ENCODE results near the gene WDFY4. TPM values are rescaled to one million over a fixed set of nuclear protein-coding genes. Genes with fewer than 3 reads are reported as not detected.

Gene WDFY4
- total RNA-seq, 1 donor from 2014 or later, result 4.3 TPM

DNA sequence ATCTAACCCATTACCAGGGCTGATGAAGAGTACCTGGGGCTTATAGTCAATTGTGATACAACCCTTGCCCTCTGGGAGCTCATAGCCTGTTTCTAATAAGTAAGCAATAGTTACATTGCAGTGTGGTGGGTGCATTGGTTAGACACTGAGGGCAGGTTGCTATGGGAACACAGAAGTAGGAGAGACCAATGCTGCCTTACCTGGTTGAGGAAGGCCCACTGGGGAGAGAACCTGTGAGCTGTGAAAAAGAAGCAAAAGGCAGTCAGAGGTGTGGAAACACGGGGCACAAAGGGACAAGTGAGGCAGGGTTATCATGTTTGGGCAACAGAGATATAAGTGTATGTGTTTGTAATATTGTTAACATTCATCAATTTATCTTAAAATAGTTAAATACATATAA, 51.9 kb downstream of the WDFY4 start:
- Mint-ChIP-seq H3K36me3 (no peaks in the 10 kb centered on the region), H3K9me3 (no peaks in the 10 kb centered on the region), H3K27ac (no peak overlapping the region), H3K27me3 (ENCODE audit: low read depth) (peaks cover 25% of the 10 kb centered on the region), H3K4me3 (no peak overlapping the region), H3K4me1 (no peaks in the 10 kb centered on the region)
- DNase-seq (ENCODE audit: low spot score in 2 of 2, unreplicated experiment in 2 of 2), result no peak
- TF ChIP-seq, protein P1, sequence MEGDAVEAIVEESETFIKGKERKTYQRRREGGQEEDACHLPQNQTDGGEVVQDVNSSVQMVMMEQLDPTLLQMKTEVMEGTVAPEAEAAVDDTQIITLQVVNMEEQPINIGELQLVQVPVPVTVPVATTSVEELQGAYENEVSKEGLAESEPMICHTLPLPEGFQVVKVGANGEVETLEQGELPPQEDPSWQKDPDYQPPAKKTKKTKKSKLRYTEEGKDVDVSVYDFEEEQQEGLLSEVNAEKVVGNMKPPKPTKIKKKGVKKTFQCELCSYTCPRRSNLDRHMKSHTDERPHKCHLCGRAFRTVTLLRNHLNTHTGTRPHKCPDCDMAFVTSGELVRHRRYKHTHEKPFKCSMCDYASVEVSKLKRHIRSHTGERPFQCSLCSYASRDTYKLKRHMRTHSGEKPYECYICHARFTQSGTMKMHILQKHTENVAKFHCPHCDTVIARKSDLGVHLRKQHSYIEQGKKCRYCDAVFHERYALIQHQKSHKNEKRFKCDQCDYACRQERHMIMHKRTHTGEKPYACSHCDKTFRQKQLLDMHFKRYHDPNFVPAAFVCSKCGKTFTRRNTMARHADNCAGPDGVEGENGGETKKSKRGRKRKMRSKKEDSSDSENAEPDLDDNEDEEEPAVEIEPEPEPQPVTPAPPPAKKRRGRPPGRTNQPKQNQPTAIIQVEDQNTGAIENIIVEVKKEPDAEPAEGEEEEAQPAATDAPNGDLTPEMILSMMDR (IDR thresholded peaks at IDR 0.05; ENCODE audit: unreplicated experiment), result no peak

DNA sequence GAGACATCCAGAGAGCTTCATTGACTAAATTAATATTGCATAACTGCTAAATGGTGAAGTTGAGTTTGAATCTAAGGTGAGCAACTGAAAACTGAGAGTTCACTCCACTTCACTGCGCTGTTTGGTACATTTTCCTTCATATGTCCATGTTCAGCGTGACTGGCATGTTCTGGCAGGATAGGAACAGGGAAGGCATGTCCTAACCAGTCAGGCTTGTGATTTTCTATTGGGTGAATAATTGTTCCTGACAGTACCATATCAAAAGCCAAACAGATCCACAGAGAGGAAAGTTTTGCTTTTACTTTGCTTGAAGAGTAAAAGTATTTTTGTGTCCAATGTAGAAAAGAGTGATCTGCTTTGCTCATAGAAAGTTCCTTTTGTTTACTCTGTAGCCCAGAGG, 53.2 kb downstream of the WDFY4 start:
- TF ChIP-seq, protein P1 (IDR thresholded peaks at IDR 0.05; ENCODE audit: unreplicated experiment), result no peak
- no peaks in the 10 kb centered on the region for H3K9me3 Mint-ChIP-seq
- no peaks in the 10 kb centered on the region for H3K4me1 Mint-ChIP-seq
- no peak overlapping the region for H3K4me3 Mint-ChIP-seq
- peaks cover 21% of the 10 kb centered on the region for H3K27me3 Mint-ChIP-seq (ENCODE audit: low read depth)
- DNase-seq (ENCODE audit: low spot score in 2 of 2, unreplicated experiment in 2 of 2), result no peak
- no peak overlapping the region for H3K27ac Mint-ChIP-seq
- no peaks in the 10 kb centered on the region for H3K36me3 Mint-ChIP-seq

DNA sequence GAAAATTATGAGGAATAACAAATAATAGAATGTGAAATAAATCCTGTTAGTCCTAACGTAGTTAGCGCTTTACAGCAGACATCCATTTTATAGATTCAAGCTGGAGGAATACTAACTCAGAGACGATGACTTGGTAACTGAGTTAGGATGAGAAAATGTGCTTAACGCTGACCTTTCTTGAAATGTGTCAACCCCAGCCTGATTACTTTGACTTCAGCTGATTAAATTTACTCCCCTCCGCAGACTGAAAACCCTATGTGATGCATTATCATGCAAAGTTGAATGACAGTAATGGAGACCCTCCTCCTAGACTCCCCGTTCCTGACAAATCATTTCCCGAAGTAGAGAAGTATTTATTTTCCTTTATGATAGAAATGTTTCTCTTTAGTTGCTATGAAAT, 54.5 kb downstream of the WDFY4 start:
- Mint-ChIP-seq H3K27me3 (ENCODE audit: low read depth) (peaks cover 20% of the 10 kb centered on the region), H3K27ac (no peak overlapping the region), H3K4me1 (no peaks in the 10 kb centered on the region), H3K36me3 (no peaks in the 10 kb centered on the region), H3K4me3 (no peak overlapping the region), H3K9me3 (no peaks in the 10 kb centered on the region)
- DNase-seq (ENCODE audit: low spot score in 2 of 2, unreplicated experiment in 2 of 2), result no peak
- TF ChIP-seq, protein P1 (IDR thresholded peaks at IDR 0.05; ENCODE audit: unreplicated experiment), result no peak

DNA sequence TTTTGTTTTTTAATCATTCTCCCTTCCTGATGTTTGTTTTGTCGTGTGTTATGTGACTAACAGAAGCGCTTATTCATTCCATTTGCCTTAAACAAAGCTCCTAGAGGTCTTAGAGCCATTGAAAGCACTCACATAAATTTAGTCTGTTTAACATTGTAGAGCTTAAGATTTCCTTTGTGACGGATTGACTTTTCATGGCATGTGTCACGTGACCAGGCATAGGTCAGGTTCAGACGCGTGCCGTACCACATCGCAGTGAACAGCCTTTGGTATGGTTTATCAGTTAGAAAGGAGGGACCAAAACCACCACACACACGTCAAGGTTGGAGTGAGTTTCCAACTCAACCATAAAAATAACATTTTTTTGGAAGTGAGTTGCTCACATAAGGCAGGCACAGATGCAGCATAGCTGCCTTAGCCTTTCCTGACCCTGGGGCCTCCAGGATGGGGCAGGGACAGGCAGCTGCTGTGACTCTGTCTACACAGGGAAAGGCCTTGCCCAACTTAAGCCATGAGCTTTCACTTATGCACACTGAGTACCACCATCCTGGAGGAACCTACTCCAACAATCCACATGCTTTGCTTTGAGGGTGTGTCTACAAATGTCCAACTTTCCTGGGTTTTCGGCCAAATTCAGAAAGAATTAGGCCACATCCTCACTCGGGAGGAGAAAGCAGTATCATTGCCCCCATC, 55.5 kb downstream of the WDFY4 start:
- peak in 1 of 2 experiments; percentile 26 for DNase-seq (ENCODE audit: low spot score in 2 of 2, unreplicated experiment in 2 of 2)
- H3K4me3 Mint-ChIP-seq, result no peak overlapping the region
- no peaks in the 10 kb centered on the region for H3K36me3 Mint-ChIP-seq
- TF ChIP-seq, protein P1 (IDR thresholded peaks at IDR 0.05; ENCODE audit: unreplicated experiment), result no peak
- peaks cover 22% of the 10 kb centered on the region for H3K27me3 Mint-ChIP-seq (ENCODE audit: low read depth)
- no peaks in the 10 kb centered on the region for H3K9me3 Mint-ChIP-seq
- H3K27ac Mint-ChIP-seq, result no peak overlapping the region
- H3K4me1 Mint-ChIP-seq, result no peaks in the 10 kb centered on the region

DNA sequence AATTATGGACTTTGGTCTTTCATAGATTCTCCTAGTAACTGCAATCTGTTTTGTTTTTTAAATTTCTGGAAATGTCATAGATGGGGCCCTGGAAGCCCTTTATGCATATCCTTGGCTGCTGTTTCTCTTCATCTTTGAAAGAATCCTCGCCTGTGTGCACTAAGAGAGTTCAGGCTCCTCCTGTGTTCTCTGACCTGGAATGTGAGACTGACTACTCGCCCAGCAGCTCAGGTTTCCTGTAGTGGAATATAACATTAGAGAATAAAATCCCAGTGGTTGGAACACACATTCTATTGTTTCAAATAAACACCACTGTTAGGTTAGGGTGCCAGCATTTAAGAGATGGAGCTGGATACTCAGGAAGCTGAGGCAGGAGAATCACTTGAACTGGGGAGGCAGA, 56.3 kb downstream of the WDFY4 start:
- Mint-ChIP-seq H3K4me3 (no peak overlapping the region), H3K9me3 (no peaks in the 10 kb centered on the region), H3K4me1 (no peaks in the 10 kb centered on the region), H3K36me3 (no peaks in the 10 kb centered on the region), H3K27ac (no peak overlapping the region), H3K27me3 (ENCODE audit: low read depth) (peaks cover 19% of the 10 kb centered on the region)
- TF ChIP-seq, protein P1 (IDR thresholded peaks at IDR 0.05; ENCODE audit: unreplicated experiment), result no peak
- no peak for DNase-seq (ENCODE audit: low spot score in 2 of 2, unreplicated experiment in 2 of 2)

Data from mesothelial cell of epicardium (in vitro differentiated cells).